GM18499 (cell line): ENCODE data around the gene PLGRKT.
"Not testable (repeated sequence)": the region's sequence is repeated elsewhere in the genome, so short reads cannot be mapped to it uniquely, and the experiment has no call there.

Source experiments
- ATAC-seq: cut with Tn5 transposase; IDR thresholded peaks from one replicate; pipeline ENCODE4 v1.9.1; 2021; ENCODE audit warnings: moderate number of reproducible peaks; ENCODE audit not compliant: insufficient read depth, unreplicated experiment

Gene PLGRKT

DNA sequence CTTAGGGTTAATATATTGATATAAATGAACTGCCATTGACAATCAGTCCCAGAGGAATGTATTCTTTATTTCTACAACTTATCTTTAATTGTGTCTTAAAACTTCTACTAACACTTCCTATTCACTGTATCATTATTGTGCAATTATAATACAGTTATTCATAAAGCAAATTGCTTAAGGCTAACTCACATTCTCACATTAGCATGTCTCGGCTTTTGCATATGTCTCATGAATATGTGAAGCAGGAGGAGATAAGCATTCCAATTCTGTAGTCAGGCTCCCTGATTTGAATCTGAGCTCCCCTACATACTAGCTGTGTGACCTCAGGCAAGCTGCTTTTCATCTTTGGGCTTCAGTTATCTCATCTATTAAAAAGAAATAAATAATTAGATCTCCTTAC is 45.4 kb downstream of the PLGRKT start:
- ATAC-seq: no peak

DNA sequence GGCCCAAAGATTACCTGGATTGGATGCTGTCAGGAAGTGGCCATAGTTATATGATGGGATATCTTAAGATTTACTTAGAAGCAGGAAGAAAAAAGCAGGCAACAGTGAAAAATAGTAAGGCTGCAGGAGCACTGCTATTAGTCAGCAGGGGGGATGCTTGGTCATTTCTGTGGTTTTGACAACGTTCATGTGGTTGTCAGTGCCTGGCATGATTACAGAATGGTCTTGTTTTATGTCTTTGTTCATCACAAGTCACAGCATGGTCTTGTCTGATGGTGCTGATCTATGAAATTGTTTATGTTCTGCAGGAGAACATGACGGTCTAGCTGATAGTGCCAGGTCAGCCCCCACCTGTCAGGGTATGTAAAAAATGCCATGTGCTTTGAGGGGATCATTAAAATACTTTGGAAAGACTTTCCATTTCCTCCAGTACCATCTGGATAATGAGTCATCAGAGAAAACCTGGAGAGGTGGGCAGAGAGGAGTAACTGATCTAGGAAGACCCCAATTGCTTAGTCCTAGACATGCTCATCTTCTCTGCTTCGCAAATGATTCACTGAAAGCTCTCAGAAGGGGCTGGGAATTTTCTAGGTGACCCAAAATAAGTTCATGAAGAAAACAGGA is 48.5 kb downstream of the PLGRKT start:
- ATAC-seq: no peak

DNA sequence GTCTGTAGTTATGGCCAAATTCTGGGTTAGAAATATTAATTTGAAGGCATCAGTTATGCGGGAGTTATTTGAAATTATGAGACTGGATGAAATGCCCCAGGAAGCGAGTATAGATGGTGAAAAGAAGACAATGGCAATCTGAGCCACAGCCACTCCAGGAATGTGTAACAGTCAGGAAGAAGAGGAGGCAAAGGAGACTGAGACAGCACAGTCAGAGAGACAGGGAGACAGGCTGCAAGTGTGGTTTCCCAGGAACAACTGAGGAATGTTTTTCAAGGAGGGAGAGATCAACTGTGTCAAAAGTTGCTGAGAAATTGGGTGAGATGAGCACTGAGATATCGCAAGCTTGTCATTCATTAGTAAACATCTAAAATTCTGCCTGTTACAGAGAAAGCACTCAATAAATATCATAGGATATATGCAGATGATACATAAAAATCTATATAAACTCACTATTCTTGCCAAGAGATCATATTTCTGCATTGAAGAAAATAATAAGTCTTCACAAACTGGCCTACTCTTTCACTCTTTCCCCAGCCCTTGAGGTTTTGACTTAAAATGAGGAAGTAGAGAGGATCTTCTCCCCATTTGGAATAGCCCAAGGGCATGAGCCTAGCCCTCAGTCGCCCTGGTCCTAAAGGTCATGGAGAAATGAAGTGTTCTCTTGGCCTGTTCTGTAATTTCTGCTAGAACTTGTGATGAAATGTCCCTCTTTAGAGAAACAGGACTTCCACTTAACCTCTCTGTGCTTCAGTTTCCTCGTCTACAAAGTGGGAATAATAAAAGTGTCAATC is 49.5 kb downstream of the PLGRKT start:
- ATAC-seq: no peak

DNA sequence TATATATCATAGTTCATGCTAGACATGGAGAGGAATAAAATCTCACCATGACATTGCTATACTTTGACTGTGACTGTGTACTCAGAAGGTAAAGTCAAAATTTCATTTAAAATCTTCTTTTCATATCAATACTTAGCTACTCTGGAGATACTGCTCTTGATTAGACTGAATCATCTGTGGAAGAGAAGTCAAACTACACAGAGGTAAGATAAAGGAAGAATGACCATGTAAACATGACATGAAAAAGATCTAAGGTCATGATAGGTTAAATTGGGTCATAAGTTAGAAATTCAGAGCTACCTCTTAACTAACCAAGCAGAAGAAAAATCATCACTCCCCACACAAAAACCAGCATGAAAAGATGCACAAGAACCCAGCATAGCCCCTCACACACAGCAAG is 53.3 kb downstream of the PLGRKT start:
- ATAC-seq: no peak

DNA sequence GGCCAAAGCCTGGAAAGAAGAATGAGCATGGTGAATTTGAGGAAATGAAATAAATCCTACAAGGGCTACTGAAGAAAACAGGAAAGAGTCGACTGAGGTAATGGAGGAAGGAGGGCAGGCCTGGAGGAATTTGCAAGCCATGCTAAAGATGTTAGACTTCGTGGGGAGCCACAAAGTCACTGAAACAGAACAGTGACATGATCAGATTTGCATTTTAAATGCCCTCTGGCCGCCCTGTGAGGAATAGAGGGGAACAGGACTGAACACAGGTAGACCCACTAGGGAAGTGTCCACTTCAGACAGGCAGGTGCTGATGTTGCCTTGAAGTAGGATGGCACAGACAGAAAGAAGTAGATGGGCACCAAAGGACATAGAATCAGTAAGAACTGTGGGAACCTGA is 55.2 kb downstream of the PLGRKT start:
- ATAC-seq: no peak

DNA sequence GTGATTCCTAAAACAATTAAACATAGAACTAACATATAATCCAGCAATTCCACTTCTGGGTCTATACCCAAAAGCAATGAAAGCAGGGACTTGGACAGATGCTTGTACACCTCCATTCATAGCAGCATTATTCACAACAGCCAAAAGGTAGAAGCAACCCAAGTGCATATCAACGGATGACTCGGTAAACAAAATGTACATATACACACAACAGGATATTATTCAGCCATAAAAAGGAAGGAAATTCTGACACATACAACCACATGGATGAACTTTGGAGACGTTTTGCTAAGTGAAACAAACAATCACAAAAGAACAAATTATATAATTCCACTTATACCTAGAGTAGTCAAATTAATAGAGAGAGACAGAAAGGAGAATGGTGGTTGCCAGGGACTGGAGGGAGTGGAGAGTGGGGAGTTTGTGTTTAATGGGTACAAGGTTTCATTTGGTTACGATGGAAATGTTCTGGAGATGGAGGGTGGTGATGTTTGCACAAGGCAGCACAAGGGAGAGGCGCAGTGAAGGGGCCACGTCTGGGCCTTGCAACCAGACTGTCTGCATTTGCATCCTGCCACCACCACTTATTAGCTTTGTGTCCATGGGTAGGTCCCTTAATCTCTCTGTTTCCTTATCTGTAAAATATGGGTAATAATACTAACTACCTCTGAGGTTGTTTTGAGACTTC is 61.8 kb downstream of the PLGRKT start:
- ATAC-seq: no peak

DNA sequence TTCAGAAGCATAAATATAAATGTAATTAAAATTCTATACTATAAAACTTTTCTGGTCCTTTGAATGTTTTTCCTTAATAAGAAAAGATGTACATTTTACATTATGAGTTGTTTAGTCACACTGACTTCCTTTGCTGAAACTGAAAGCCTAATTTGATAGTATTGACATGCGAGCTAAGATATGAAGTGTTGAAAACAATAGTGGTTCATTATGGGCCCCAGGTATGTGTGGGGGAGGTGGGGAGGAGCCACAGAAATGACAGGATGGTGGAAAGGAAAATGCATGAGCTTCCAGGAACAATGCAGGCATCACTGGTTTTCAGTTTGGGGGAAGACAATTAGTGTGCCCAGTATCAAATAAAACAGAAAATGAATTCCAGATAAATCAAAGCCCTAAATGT is 62.6 kb downstream of the PLGRKT start:
- ATAC-seq: no peak

DNA sequence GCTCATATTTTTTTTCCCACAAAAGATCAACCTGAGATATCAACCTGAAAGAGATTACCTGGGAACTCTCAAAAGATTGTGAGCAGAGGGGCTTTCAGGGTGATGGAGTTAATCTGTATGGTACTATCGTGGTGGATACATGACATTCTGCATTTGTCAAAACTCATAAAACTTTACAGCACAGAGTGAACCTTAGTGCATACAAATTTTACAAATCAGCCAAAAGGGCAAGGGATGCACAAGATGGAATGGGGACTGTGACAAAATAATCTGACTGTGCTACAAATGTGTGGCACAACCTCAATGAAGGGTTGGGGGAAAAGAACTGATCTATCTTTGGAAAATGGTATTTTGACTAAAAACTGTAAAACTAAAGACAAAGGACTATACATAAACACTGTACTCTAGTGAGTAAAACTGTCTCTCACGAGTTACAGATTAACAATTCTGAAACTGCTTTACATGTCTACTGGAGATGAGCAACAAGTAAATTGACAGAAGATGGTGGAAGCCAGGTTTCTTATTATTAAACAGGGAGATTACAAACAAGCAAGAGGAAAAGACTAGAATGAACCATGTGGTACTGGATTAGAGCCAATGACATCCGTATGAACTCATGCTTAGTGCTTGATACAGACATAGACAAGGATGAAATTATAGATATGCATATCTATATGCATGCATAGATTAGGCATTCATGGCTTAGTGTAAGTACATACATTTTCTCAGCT is 73.3 kb downstream of the PLGRKT start:
- ATAC-seq: peak; percentile 75

DNA sequence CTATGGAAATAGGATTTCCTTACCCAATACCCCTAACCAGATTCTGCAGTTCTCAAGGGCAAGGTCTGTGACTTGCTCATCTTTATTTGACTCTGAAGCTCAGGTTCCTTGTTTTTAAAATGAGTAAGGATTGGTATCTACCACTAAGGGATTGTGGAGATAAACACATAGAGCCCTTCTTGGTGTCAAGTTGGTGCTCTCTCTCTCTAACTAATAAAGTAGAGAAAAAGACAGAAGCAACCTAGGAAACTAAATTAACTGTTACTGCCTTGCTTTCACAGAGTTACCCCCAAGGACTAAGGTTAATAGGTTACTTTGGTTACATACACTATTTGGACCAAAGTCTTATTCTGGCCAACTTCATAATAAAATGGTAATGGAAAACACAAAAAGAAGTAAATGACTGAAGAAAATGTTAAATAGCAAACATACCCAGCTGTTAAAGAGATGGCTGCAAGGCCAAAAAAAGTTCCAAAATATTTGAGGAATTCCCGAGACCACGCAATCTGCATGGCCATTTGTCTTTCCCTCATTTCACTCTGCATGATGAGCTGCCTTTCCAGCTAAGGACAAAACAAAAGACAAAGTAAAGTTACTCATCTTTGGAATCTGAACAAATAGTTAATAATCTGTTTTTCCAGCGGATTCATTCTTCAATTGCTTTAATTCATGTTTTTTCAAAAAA is 76.3 kb downstream of the PLGRKT start:
- no peak for ATAC-seq

DNA sequence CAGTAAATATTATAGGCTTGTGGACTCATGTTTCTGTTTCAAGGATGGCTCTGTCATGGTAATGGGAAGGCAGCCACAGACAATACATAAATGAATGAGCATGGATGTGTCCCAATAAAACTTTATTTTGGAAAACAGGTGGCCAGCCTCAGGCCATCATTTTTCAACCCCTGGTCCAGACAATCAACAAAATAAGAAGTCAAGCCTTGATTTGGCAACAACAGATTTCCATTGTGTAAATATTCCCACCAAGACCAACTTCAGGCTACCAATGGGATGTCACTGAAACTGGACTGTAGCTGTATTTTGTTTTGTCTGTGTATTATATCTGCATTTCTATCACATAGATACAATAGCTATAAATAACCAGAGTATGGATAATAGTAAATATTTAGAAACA is 77.4 kb downstream of the PLGRKT start:
- ATAC-seq: no peak

DNA sequence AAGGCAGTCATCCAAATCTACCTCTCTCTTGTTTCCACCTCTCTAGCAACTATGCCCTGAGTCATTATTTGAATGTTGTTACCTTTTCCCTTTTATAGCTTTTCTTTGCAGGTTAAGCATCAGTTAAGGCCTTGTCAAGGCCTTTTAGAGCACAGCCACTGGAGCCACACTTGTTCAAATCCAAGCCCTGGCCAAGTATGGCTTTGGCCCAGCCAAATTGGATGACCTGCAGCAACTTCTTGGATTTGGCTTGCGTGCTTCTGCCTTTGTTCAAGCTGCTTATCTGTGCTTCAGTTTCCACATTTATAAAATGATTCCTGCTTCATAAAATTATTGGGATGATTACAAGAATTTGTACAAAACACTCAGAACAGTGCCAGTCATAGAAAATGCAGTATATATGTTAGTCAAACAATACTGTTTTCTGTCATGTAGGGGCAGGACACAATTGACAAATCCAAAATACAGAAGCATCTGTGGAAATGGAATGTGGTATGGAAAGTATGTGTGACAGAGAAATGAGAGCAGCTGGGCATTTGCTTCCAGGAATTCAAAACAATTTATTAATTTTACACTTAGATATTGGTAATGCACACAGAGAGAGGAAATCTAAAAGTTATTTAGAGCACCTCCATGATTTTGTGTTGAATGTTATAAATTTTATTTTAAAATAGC is 80.2 kb downstream of the PLGRKT start:
- ATAC-seq: no peak

DNA sequence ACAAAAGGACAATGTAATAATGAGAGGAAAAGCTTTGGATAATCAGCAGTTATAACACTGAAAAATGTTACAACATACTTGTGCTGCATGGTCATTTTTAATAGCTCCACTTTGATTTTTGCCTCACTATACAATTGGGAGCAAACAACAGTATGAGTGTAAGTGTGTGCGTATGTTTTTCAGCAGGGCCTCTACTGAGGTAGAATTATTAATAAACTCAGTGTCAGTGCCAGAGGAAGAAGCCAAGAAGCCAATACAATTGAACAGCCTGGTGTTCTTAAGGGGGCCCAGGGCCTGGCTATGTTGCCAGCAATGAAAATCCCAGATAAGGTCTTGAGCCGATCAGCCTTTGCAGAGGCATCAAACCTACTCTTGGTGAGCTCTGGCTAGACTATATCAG is 81.9 kb downstream of the PLGRKT start:
- no peak for ATAC-seq

DNA sequence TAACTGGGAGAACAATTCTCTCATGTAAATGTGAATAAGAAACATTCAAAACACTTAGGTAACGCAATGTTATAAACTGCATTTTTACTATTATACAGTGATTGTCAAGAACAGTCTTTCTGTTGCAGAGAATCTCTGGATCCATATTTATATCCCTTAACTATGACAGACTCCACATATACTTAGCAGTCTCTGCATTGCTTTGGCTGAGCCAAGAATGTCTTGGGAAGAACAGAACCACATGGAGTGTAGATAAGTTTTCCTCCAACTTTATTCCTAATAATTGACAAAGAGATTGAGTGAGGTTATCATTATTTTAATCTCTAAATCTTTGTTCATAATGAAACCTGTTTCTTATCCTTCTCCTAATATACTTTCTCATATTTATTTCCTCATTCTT is 82.5 kb downstream of the PLGRKT start:
- ATAC-seq: no peak

DNA sequence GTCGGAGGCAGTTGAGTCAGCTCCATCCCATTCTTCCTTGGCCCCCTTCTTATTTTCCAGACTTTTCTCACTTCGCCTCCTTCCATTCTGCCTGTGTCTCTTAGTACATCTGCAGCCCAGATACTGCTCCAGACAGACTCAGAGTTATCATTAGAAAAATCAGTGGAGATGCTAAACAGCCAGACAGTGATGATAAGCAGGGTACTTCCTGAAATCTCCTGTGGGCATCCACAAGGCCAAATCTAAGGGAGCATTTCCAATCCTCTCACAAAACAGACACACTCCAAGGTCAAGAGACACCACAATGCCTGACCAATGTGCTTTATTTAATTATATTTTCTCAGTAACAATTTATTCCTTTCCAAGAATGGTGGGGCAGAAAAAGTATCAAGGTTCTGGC is 83.5 kb downstream of the PLGRKT start:
- no peak for ATAC-seq

DNA sequence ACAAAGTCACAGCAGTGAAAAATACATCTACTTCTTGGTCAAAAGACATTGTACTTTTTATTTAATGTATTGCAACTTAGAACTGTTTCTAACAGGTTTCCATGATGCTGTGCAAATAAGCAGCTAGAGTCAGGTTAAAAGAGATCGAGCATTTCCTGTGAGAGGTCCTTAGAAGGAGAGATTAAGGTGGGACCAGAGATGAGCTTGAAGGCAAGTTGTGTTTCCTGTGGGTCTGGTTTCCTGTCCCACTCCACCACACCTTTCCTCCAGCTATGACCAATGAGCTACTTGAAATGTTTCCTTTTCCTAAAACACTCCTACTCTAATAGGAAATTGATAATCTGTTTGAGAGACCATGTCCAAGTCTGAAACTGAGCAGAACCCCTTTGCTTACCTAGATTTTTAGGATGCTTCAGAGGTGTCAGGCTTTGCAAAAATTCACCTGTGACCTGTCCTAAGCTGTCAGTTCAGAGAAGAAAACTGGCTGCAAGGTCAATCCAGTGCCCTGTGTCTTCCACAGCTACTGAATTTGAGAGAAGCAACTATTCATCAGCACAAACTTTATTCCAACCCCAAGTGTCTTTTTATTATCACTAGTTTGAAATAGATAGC is 85.0 kb downstream of the PLGRKT start:
- ATAC-seq: no peak

DNA sequence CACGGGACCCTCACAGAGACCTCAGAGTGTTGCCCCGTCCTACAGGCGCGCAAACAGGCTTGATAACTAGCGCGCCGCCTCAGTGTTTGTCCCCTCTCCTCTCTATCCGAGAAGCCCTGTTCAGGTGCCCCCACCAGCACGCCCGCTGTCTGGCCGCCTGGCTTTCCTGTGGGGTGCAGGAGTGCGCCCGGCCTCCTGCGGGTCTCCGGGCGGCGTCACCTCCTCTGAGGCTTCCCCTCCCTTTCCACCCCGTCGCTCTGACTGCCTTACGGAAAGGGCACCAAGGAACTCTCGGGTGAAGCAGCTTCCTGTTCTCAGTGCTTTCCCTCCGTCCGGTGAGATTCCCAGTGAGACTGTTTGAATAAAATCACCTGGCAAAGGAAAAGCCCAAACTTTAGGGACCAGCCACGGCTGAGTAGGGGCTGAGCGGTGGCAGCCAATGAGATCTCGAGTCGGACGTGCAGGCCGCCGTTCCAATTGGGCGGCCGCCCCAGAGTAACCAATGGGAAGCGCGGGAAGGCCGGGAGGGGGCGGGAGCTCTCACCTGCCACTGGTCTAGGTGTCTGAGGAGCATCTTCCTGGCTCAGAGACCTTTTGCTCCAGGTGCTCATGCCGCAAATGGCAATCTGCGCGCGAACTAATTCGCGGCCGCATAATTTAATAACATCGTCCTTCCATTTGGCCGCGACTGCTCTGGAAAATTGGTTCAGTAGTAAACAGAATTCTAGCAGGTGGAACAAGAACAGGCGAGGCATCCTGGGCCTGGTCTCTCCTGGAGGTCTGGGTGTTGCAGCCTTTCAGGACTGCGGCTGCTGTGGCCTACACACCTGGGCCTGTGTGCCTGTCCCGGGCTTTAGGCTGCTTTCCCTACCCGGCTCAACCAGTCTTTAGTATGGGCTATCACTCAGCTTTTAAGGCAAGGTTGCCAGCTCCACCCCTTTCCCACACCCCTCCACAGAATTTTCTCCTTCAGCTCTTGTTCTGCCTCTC is 98.4 kb downstream of the PLGRKT start, which contains the start of gene RLN1:
RLN1 (minus strand) TSS at position 885 of the 990 bp plus-strand sequence; CDS start at position 755, 130 bp downstream.
- peak; percentile 89 for ATAC-seq

DNA sequence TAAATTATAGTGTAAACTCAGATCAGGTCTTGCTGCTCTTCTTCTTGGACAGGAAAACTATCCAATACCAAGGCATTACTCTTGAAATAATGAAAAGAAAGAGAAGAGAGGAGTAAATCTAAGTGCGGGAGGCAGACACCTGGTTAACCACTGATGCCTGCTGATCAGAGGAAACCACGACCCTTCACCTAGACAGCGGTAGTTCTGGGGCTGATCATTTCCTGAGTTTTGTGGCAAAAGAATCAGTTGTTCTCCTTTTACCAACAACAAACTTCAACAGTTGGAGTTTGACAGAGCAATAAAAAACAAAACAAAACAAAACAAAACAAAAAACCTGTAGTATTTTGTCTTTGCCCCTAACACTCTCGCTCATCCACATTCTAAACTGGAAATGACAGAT is 101.0 kb downstream of the PLGRKT start:
- ATAC-seq: no peak

DNA sequence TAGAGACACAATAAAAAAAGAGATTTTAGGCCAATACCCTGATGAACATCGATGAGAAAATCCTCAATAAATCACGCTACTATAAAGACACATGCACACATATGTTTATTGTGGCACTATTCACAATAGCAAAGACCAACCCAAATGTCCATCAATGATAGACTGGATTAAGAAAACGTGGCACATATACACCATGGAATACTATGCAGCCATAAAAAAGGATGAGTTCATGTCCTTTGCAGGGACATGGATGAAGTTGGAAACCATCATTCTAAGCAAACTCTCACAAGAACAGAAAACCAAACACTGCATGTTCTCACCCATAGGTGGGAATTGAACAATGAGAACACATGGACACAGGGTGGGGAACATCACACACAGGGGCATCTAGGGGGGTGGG is 106.4 kb downstream of the PLGRKT start:
- ATAC-seq: not testable (repeated sequence)
